RWPE1 (cell line): ENCODE measurements around the gene STEAP3.

ENCODE experiments used
- CTCF ChIA-PET: fragments of 350-600 bp; sonication (Branson Sonifier 250); formaldehyde crosslinking; extraction: SDS; loops from one replicate; lab custom pipeline; 2021; lab: Yijun Ruan, JAX
- POLR2A ChIA-PET: fragments of 400-600 bp; formaldehyde crosslinking; extraction: SDS; loops from one replicate; lab custom pipeline; 2020; ENCODE audit warnings: antibody characterized with exemption; ENCODE audit not compliant: low non-redundant PET; lab: Yijun Ruan, JAX
- DNase-seq: peaks from one replicate; pipeline ENCODE4 v3.0.0; 2012; ENCODE audit warnings: low spot score
- H3K27ac ChIP-seq: fragments of 450-650 bp; 2 replicates; pipeline ENCODE4 v1.5.1; 2017
- CTCF ChIP-seq: fragments of 450-650 bp; conservative IDR thresholded peaks from 2 replicates; pipeline ENCODE4 v1.5.1; 2017; ENCODE audit warnings: low read depth, mild to moderate bottlenecking

STEAP3 gene

GRCh38 chr2:119177838-119178190 lies 45.8 kb upstream of the STEAP3 start:
- no peak overlapping the region for H3K27ac ChIP-seq
- POLR2A ChIA-PET, result no interaction called here
- CTCF ChIA-PET, result no interaction called here
- no peak for DNase-seq
- no peak for TF ChIP-seq CTCF

DNA sequence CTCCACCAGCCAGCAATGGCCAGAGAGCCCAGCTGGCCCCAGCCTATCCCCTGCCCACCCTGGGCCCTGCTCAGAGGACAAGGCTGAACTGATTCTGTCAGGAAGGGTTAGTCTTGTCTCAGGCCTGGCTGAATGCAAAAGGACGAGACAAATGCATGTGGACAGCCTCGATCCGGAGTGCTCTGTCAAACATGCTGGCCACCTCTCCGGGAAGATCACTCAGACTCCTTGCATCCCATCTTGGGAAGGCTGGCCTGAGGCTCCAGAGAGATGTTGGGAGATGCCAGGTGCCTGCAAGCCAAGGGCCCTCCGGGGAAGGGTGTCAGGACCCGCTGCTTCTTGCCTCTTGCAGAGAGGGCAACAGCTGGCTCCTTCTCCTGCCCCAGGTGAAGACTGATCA lies 44.9 kb upstream of the STEAP3 start:
- ChIA-PET CTCF (no interaction called here), POLR2A (no interaction called here)
- no peak overlapping the region for H3K27ac ChIP-seq
- TF ChIP-seq CTCF, result no peak
- no peak for DNase-seq

GRCh38 chr2:119179202-119179601 lies 44.4 kb upstream of the STEAP3 start:
- DNase-seq, result no peak
- H3K27ac ChIP-seq, result no peak overlapping the region
- ChIA-PET CTCF (no interaction called here), POLR2A (no interaction called here)
- TF ChIP-seq CTCF, result no peak

DNA sequence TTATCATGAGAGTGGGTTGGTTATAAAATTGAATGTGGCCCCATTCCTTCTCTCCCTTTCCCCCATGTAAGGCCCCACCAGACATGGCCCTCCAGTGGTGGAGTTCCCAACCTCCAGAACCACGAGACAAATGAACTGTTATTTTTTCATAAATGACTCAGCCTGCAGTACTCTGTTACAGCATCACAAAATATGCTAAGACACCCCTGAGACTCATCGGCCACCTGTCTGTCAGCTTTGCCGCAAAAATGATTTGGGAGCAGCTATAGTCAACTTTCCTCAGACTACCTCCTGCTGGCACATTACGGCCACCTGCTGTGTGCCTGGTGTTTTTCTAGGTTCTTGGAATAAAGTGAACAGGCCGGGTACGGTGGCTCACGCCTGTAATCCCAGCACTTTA lies 43.6 kb upstream of the STEAP3 start:
- no peak for DNase-seq
- no peak for TF ChIP-seq CTCF
- POLR2A ChIA-PET, result no interaction called here
- CTCF ChIA-PET, result no interaction called here
- no peak overlapping the region for H3K27ac ChIP-seq

GRCh38 chr2:119180892-119181291 lies 42.7 kb upstream of the STEAP3 start:
- no peak for TF ChIP-seq CTCF
- CTCF ChIA-PET, result no interaction called here
- DNase-seq, result no peak
- POLR2A ChIA-PET, result no interaction called here
- no peak overlapping the region for H3K27ac ChIP-seq

GRCh38 chr2:119181391-119181790 lies 42.2 kb upstream of the STEAP3 start:
- no peak overlapping the region for H3K27ac ChIP-seq
- no peak for DNase-seq
- ChIA-PET CTCF (no interaction called here), POLR2A (no interaction called here)
- no peak for TF ChIP-seq CTCF
